GM19025 (cell line): ENCODE results near the gene C9orf85.
"Not testable (repeated sequence)": the region's sequence is repeated elsewhere in the genome, so short reads cannot be mapped to it uniquely, and the experiment has no call there.

ENCODE experiments used
- ATAC-seq: cut with Tn5 transposase; IDR thresholded peaks from one replicate; pipeline ENCODE4 v1.9.1; 2021; ENCODE audit warnings: mild to moderate bottlenecking, low read depth, moderate library complexity; ENCODE audit not compliant: unreplicated experiment

Gene C9orf85

DNA sequence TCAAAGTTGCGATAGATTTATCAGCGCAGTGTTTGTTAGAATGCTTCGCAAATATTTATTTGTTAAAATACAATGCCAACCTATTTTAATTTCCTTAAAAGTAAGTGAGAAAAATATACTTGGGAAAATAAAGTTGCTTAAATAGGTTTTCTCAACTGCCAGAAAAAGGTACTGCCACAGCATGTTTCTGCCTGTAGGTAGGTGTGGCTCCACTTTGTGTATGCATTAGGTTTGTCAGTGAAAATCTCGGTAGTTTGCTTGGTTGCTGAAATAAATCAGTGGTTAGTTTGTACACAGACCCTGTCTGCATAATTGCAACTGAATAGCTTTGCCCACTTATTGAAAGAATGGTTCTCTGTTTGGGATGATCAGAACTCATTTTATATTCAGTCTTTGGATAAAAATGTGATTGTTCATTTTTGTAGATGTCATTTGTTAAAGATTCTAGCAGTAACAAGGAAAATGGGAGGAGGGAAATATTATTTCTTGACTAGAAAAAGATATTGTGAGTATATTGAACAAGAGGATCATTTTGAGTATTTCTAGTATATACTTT, 25.7 kb downstream of the C9orf85 start:
- ATAC-seq: no peak

- ATAC-seq: no peak
Measured at GRCh38 chr9:71937898-71938297, 26.5 kb downstream of the C9orf85 start.

DNA sequence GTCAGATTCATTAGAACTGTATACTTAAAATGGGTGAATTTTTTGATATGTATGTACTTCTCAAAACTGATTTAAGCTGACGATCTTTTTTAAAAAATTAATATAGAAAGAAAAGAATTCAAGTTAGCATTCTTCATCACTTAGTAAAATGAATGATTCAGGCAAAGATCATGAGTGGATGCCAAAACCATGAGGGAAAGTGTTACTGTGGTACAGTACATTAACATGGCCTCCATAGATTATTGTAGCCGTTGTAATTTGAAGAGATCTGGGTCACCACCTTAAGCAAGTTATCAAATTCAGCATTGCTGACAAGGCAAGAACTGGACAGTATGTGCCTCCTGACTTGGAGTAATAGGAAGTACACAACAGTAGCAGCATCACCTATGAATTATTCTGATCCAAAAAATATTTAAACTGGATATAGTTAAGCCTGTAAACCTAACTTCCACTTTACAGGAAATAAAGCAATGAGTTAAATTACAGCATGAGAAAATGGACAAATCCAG, 29.7 kb downstream of the C9orf85 start:
- no peak for ATAC-seq

DNA sequence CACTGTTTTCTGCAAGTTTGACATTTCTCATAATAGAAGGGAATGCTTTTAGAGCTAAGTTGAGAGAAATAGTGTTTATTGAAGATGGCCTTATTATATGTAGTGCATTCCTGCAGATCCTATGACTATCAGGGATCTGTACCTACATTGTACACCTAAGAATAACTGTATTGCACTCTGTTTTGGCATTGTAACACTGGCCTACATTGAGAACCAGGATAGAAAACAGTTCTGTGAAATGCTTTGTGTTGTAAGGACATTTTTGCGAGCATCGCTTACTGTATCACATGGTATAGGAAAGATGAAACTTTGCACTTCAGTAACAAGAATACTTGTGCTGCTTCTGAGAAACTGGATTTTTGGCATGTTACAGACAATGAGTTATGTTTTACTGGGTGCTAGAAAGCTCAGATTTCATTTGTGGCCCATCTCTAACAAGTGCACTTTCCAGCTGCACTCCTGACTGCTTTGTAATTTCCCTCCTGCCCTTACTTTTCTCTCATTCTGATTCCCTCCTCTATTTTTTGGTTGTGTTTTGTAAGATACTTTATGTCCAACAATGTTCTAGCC, 30.6 kb downstream of the C9orf85 start:
- ATAC-seq: no peak

- ATAC-seq: no peak
Measured at GRCh38 chr9:71944754-71945375, 33.4 kb downstream of the C9orf85 start.

DNA sequence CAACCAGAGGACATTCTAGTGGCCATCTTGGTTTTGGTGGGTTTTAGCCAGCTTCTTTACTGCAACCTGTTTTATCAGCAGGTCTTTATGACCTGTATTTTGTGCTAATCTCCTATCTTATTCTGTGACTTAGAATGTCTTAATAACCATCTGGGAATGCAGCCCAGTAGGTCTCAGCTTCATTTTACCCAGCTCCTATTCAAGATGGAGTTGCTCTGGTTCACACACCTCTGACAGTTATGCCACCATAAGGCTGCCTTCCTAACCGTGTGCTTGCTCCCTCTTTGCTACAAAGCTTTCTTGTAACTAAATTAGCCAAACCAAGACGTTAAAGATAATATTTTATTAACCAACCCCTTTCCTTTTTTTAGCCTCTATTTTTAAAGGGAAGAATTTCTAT, 43.2 kb downstream of the C9orf85 start:
- not testable (repeated sequence) for ATAC-seq

- ATAC-seq: peak; percentile 76
Measured at GRCh38 chr9:71955300-71955915, 44.0 kb downstream of the C9orf85 start.

GRCh38 chr9:71962328-71962727, 50.9 kb downstream of the C9orf85 start:
- no peak for ATAC-seq

DNA sequence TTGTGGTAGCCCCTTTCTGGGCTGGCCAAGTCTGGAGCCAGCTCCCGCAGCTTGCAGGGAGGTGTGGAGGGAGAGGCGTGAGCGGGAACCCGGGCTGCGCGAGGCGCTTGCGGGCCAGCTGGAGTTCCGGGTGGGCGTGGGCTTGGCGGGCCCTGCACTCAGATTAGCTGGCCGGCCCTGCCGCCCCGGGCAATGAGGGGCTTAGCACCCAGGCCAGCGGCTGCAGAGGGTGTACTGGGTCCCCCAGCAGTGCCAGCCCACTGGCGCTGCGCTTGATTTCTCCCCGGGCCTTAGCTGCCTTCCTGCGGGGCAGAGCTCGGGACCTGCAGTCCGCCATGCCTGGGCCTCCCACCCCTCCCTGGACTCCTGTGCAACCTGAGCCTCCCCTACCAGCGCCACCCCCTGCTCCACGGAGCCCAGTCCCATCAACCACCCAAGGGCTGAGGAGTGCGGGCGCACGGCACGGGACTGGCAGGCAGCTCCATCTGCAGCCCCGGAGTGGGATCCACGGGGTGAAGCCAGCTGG, 52.1 kb downstream of the C9orf85 start:
- ATAC-seq: not testable (repeated sequence)

GRCh38 chr9:71965403-71965802, 54.0 kb downstream of the C9orf85 start:
- ATAC-seq: no peak

GRCh38 chr9:71966601-71967000, 55.2 kb downstream of the C9orf85 start:
- ATAC-seq: no peak

GRCh38 chr9:71968541-71969090, 57.2 kb downstream of the C9orf85 start:
- no peak for ATAC-seq

DNA sequence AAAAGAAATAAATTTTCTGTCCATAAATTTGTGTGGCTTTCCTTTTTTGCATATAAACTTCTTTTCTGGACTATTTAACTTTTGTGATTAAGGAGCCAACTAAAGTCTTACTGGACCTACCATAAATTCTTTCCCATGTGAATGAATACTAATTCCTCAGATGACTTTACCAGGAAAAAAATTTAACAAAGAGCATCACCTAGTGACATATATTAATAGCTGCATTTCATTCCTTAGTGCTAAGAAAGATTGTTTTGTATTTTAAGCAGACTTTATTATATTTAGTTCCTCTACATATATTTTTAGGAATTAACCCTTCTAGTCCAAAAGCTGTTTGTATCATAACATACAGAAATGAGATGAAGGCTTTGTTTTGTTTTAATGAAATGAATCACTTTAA, 64.4 kb downstream of the C9orf85 start:
- ATAC-seq: no peak

DNA sequence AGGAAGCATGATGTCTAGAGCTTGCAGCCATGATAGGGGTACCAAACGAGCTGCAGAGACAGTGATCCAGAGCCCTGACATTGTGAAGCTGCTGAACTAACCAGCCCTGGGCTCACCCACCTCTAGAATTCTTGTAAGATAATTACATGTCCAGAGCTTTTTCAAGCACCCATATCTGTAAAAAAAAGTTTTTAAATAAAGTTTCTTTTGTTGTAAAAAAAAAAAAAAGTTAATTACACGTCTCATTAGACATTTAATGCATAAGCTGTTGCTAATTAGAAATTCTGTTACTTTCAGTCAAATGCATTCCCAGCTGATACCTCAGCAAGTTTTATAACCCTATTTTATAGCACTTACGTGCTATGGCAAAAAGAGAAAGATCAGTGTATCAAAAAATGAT, 65.6 kb downstream of the C9orf85 start:
- no peak for ATAC-seq

GRCh38 chr9:71980266-71981190, 69.1 kb downstream of the C9orf85 start:
- no peak for ATAC-seq

DNA sequence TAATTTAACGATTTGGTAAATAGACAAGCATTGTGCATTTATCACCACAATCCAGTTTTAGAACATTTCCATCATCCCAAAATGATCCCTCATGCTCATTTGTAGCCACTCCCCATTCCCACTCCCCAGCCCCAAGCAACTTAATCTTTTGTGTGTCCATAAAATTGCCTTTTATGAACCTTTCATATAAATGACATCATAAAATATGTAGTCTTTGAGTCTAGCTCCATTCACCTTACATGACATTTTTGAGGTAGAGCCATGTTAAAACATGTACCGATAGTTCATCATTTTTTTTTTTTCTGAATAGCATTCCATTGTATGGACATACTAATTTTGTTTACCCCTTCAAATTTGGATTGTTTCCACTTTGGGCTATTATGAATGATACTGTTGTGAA, 70.5 kb downstream of the C9orf85 start:
- ATAC-seq: no peak

GRCh38 chr9:71984403-71984802, 73.0 kb downstream of the C9orf85 start:
- ATAC-seq: no peak

DNA sequence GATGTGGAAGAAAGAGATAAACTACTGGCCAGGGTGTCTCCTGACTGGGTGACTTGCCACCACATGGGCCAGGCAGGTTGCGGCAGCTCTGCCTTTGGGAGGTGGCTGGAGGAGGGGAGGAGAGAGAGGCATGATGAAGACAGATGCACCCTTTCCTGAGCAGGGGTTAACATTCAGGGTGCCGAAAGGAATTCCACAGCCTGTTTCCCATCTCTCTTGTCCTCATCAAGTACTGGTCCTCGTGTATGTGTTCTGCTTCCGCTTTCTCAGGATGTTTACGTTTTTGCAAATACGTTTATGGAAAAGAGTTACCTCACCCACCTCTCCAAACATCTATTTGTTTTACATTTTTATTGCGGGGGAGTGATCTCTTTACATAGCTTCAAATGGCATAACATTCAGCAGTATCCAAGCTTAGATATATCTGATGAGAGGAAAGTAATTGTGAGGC, 73.4 kb downstream of the C9orf85 start:
- ATAC-seq: no peak

- ATAC-seq: no peak
Measured at GRCh38 chr9:71985297-71985911, 74.0 kb downstream of the C9orf85 start.

GRCh38 chr9:71986900-71987299, 75.5 kb downstream of the C9orf85 start:
- no peak for ATAC-seq
